Transverse colon (tissue), 4 donors: ENCODE data around the gene CCL4L2. TPM values are rescaled to one million over a fixed set of nuclear protein-coding genes. Genes with fewer than 3 reads are reported as not detected.
"Not testable (repeated sequence)": the region's sequence is repeated elsewhere in the genome, so short reads cannot be mapped to it uniquely, and the experiment has no call there.

Experiments used
- DNase-seq: peaks from one replicate; pipeline ENCODE4 v3.0.0-alpha.2; 2019
- H3K27ac ChIP-seq, 4 donors: fragments of 200-600 bp; sonication (generic); 2 replicates each; pipeline ENCODE4 v1.5.1; 2016 to 2018; ENCODE audit warnings: inconsistent platforms in 4 of 4
- H3K27me3 ChIP-seq: fragments of 200-600 bp; sonication (generic); 2 replicates; pipeline ENCODE4 v1.5.1; 2017; ENCODE audit warnings: inconsistent platforms
- H3K36me3 ChIP-seq, 4 donors: fragments of 200-600 bp; sonication (generic); 2 replicates each; pipeline ENCODE4 v1.5.1; 2017 to 2019; ENCODE audit warnings: inconsistent platforms in 4 of 4
- H3K4me1 ChIP-seq, 4 donors: fragments of 200-600 bp; sonication (generic); 2 replicates each; pipeline ENCODE4 v1.5.1; 2017 to 2020; ENCODE audit warnings: inconsistent platforms in 4 of 4
- H3K4me3 ChIP-seq, 4 donors: fragments of 200-600 bp; sonication (generic); 1 replicate in 1 of 4; 2 replicates in 3 of 4; pipeline versions ENCODE4 v1.5.1 to v1.6.1; 2017 to 2019; ENCODE audit warnings: inconsistent platforms in 4 of 4
- H3K9me3 ChIP-seq, 2 donors: fragments of 200-600 bp; sonication (generic); 2 replicates each; pipeline ENCODE4 v1.5.1; 2017 to 2019; ENCODE audit warnings: inconsistent platforms in 2 of 2
- WGBS, 2 donors: methylation state at CpG; one replicate each; pipeline ENCODE4 v1.1.5; 2018; ENCODE audit warnings: low coverage in 1 of 2; 5-methylcytosine and 5-hydroxymethylcytosine counted together
- in situ Hi-C, 4 donors: fragments of 200-750 bp; cut with MboI; loops; one replicate each; pipeline versions ENCODE4 v1.15.0 to v1.15.1; 2017; ENCODE audit warnings: low sequenced_read_pairs in 3 of 4, low pct_ligation_motif_present in 1 of 4, low pct_unique_long_range_greater_than_20kb in 1 of 4
- intact Hi-C: fragments of 100-400 bp; cut with DNase I; formaldehyde crosslinking; loops from one replicate; pipeline ENCODE4 v1.15.1; 2023; ENCODE audit warnings: low total_unique reads
- small RNA-seq, 4 donors: library from RNA; depleted of rRNA; stranded (forward); fragments of <200 nt; gene quantifications; one replicate each; pipeline ENCODE3, GENCODE V24; 2016
- total RNA-seq, 4 donors: library from RNA; depleted of rRNA; stranded (reverse); fragments of >200 nt; gene quantifications; one replicate each; pipeline ENCODE4 v1.1.0, GENCODE V29; 2016

The CCL4L2 gene
- total RNA-seq, 4 donors from 2014 or later, result 4.0 TPM; not detected in 2

DNA sequence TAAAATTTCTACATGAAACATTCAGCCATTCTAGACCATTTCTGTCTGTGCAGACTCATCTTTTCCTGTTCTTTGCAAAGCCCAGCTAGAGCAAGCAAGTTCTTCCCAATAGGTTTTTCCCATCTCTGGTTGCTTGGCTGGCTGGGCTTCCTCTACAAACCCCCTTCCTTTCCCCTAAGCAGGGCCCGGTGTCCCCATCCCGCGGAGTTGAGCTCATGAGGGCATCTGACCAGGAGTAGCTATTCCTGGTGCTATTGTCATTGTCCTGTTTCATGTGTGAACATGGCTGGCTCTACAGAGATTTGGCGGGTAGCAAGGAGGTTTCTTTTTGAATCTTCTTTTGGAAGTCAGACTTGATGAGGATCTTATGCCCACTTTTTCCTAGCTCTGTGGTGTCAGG is 31.2 kb downstream of the CCL4L2 start:
- 89% methylated on average over 4 of the region's 4 CpGs; no CpG with 5 or more reads in 1 of the 2 donors for WGBS, 2 donors
- H3K9me3 ChIP-seq, DNase-seq, H3K36me3 ChIP-seq, H3K27me3 ChIP-seq, H3K27ac ChIP-seq, H3K4me3 ChIP-seq, H3K4me1 ChIP-seq, intact Hi-C loops, in situ Hi-C loops: not testable (repeated sequence)

Small RNA genes within 50 kb of the gene (small RNA-seq; reads per million reads assigned to genes)
- 0 reads per million in 4 donors for gene AC243829.3
- 0 reads per million in 4 donors for gene AC243829.6

Other genes with a start within 250 kb of the CCL4L2 start
- gene CCL16, start 229.6 kb upstream of the CCL4L2 start, total RNA-seq, result not detected
- gene CCL14, start 224.3 kb upstream of the CCL4L2 start, total RNA-seq, result 10 to 100 TPM in 1 of 4 donors, 1 to 10 TPM in 3; 4.2 to 19.5 (median 6.8) TPM
- gene CCL15, start 209.5 kb upstream of the CCL4L2 start, total RNA-seq, result 10 to 100 TPM in 3 of 4 donors, 1 to 10 TPM in 1; 6.8 to 68.8 (median 31.5) TPM
- 1 to 10 TPM in 1 of 4 donors, not detected in 3; 9.1 TPM for gene CCL23, start 193.1 kb upstream of the CCL4L2 start, total RNA-seq
- gene CCL18, start 146.8 kb upstream of the CCL4L2 start, total RNA-seq, result 1 to 10 TPM in 2 of 4 donors, not detected in 2; 1.2 to 4.9 TPM
- 1 to 10 TPM in 2 of 4 donors, not detected in 2; 1.1 to 4.4 TPM for gene CCL3, start 120.9 kb upstream of the CCL4L2 start, total RNA-seq
- gene CCL4, start 107.2 kb upstream of the CCL4L2 start, total RNA-seq, result 10 to 100 TPM in 1 of 4 donors, 1 to 10 TPM in 1, not detected in 2; 4.2 to 10.8 TPM
- 10 to 100 TPM in 1 of 4 donors, 1 to 10 TPM in 1, not detected in 2; 5.2 to 12.1 TPM for gene TBC1D3B, start 34.4 kb upstream of the CCL4L2 start, total RNA-seq
- under 1 TPM in 1 of 4 donors, not detected in 3; 0.79 TPM for gene CCL3L1, start 14.3 kb upstream of the CCL4L2 start, total RNA-seq
- gene TBC1D3I, start 53.5 kb downstream of the CCL4L2 start, total RNA-seq, result under 1 TPM in 1 of 4 donors, not detected in 3; 0.27 TPM
- 1 to 10 TPM in 1 of 4 donors, not detected in 3; 5.6 TPM for gene TBC1D3G, start 112.8 kb downstream of the CCL4L2 start, total RNA-seq
- not detected for gene TBC1D3H, start 177.4 kb downstream of the CCL4L2 start, total RNA-seq